Gastrocnemius medialis (tissue), 4 donors: ENCODE measurements around the gene HEPN1. TPM values are rescaled to one million over a fixed set of nuclear protein-coding genes. Genes with fewer than 3 reads are reported as not detected.

ENCODE experiments used
- total RNA-seq, 4 donors: library from RNA; depleted of rRNA; stranded (reverse); fragments of >200 nt; gene quantifications; one replicate each; pipeline versions ENCODE4 v1.1.0 to v1.2.3, GENCODE V29; 2016

The HEPN1 gene
- total RNA-seq, 4 donors from 2014 or later: not detected

Other genes starting within 250 kb of the HEPN1 start
- 10 to 100 TPM in 2 of 4 donors, 1 to 10 TPM in 2; 8.2 to 12.7 (median 10.1) TPM for gene SIAE, start 245.5 kb upstream of the HEPN1 start, total RNA-seq
- gene SPA17, start 245.3 kb upstream of the HEPN1 start, total RNA-seq: 1 to 10 TPM in 1 of 4 donors, under 1 TPM in 2, not detected in 1; 0.38 to 2.0 (median 0.44) TPM
- gene NRGN, start 179.3 kb upstream of the HEPN1 start, total RNA-seq: under 1 TPM in 2 of 4 donors, not detected in 2; 0.51 to 0.52 TPM
- gene VSIG2, start 167.0 kb upstream of the HEPN1 start, total RNA-seq: under 1 TPM in 2 of 4 donors, not detected in 2; 0.29 to 0.46 TPM
- gene ESAM, start 157.0 kb upstream of the HEPN1 start, total RNA-seq: 10 to 100 TPM; 20.0 to 30.1 (median 27.5) TPM
- gene MSANTD2, start 118.8 kb upstream of the HEPN1 start, total RNA-seq: 1 to 10 TPM; 3.3 to 5.1 (median 3.8) TPM
- gene ROBO3, start 53.8 kb upstream of the HEPN1 start, total RNA-seq: 1 to 10 TPM in 2 of 4 donors, under 1 TPM in 2; 0.35 to 3.7 (median 1.3) TPM
- gene ROBO4, start 21.4 kb upstream of the HEPN1 start, total RNA-seq: 10 to 100 TPM in 3 of 4 donors, 1 to 10 TPM in 1; 7.6 to 18.7 (median 14.7) TPM
- under 1 TPM in 2 of 4 donors, not detected in 2; 0.40 to 0.70 TPM for gene HEPACAM, start 16.8 kb downstream of the HEPN1 start, total RNA-seq
- under 1 TPM in 2 of 4 donors, not detected in 2; 0.10 to 0.16 TPM for gene CCDC15, start 35.0 kb downstream of the HEPN1 start, total RNA-seq
- 1 to 10 TPM in 3 of 4 donors, under 1 TPM in 1; 0.75 to 2.1 (median 1.5) TPM for gene SLC37A2, start 144.1 kb downstream of the HEPN1 start, total RNA-seq
- gene TMEM218, start 192.4 kb downstream of the HEPN1 start, total RNA-seq: 10 to 100 TPM in 1 of 4 donors, 1 to 10 TPM in 3; 6.3 to 11.2 (median 9.4) TPM
- 10 to 100 TPM in 1 of 4 donors, 1 to 10 TPM in 3; 3.7 to 11.7 (median 6.0) TPM for gene PKNOX2, start 245.5 kb downstream of the HEPN1 start, total RNA-seq